Measurements from ENCODE around the gene LRRC25.
"Not testable (repeated sequence)": the region's sequence is repeated elsewhere in the genome, so short reads cannot be mapped to it uniquely, and the experiment has no call there.

The LRRC25 gene

DNA sequence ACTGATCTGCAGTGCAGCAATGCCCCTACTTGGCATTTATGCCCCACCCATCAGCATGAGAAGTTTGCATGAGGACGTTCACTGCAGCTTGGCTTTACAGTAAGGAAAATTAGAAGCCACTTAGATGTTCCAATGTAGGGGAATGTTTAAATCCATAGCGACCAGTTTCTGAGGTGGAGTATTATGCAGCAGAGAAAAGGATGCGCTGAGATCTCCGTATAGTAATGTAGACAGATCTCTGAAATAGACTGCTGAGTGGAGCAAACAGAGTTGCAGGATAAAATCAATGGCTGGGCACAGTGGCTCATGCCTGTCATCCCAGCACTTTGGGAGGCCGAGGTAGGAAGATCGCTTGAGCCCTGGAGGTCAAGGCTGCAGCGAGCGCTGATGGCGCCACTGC lies 46.9 kb downstream of the LRRC25 start:
- Histone ChIP-seq H3K4me3 (ENCODE audit: low read depth, low read length) (no peak overlapping the region), H3K4me1 (no peaks in the 10 kb centered on the region), H3K36me3 (ENCODE audit: control insufficient read depth, insufficient read depth, low read length) (no peaks in the 10 kb centered on the region), H3K79me2 (no peaks in the 10 kb centered on the region), H2AFZ (no peak overlapping the region), H3K4me2 (ENCODE audit: low read length) (no peak overlapping the region), H3K9me3 (ENCODE audit: control insufficient read depth, low read length) (no peaks in the 10 kb centered on the region), H3K27me3 (ENCODE audit: control insufficient read depth, insufficient read depth, low read length) (no peaks in the 10 kb centered on the region), H3K27ac (no peak overlapping the region), H3K9ac (no peak overlapping the region)
- TF ChIP-seq, protein P1, sequence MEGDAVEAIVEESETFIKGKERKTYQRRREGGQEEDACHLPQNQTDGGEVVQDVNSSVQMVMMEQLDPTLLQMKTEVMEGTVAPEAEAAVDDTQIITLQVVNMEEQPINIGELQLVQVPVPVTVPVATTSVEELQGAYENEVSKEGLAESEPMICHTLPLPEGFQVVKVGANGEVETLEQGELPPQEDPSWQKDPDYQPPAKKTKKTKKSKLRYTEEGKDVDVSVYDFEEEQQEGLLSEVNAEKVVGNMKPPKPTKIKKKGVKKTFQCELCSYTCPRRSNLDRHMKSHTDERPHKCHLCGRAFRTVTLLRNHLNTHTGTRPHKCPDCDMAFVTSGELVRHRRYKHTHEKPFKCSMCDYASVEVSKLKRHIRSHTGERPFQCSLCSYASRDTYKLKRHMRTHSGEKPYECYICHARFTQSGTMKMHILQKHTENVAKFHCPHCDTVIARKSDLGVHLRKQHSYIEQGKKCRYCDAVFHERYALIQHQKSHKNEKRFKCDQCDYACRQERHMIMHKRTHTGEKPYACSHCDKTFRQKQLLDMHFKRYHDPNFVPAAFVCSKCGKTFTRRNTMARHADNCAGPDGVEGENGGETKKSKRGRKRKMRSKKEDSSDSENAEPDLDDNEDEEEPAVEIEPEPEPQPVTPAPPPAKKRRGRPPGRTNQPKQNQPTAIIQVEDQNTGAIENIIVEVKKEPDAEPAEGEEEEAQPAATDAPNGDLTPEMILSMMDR (IDR thresholded peaks at IDR 0.05): no peak

DNA sequence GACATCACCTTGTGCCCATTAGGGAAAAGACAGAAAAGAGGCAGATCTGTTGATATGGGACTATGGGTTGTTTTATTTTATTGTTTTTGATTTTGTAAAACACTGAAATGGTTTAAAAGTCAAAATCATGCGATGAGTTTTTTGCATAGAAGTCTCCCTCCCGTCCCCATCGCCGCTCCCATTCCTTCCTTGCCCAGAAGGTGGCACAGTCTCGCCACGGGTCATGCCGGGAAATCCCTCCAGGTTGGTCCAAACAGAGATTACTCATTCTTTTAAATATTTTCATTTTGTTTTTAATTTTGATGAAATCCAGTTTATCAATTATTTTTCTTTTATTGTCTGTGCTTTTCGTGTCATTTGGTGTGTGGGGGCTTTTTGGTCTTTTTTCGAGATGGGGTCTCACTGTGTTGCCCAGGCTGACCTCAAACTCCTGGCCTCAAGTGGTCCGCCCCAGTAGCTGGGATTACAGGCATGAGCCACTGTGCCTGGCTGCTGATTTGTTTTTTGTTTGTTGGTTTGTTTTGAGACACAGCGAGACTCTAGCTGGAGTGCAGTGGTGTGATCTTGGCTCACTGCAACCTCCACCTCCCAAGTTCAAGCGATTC lies 47.8 kb downstream of the LRRC25 start:
- Histone ChIP-seq H2AFZ (no peak overlapping the region), H3K4me1 (no peaks in the 10 kb centered on the region), H3K27me3 (ENCODE audit: control insufficient read depth, insufficient read depth, low read length) (no peaks in the 10 kb centered on the region), H3K9ac (no peak overlapping the region), H3K4me3 (ENCODE audit: low read depth, low read length) (no peak overlapping the region), H3K27ac (no peak overlapping the region), H3K36me3 (ENCODE audit: control insufficient read depth, insufficient read depth, low read length) (no peaks in the 10 kb centered on the region), H3K4me2 (ENCODE audit: low read length) (no peak overlapping the region), H3K9me3 (ENCODE audit: control insufficient read depth, low read length) (no peaks in the 10 kb centered on the region), H3K79me2 (no peaks in the 10 kb centered on the region)
- TF ChIP-seq, protein P1 (IDR thresholded peaks at IDR 0.05): peak; percentile 90

DNA sequence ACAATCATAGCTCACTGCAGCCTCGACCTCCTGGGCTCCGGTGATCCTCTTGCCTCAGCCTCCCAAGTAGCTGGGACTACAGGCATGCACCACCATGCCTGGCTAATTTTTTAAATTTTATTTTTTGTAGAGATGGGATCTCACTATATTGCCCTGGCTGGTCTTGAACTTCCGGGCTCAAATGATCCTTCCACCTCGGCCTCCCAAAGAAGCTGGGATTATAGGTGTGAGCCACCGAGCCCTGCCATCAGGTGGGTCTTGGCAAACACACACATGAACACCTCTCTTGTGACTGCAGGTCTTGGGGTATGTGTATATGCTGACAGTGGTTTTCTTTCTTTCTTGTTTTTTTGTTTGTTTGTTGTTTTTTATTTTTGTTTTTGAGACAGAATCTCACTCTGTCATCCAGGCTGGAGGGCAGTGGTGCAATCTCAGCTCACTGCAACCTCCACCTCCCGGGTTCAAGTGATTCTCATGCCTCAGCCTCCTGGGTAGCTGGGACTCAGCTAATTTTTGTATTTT lies 48.5 kb downstream of the LRRC25 start:
- H3K79me2 ChIP-seq; H3K4me2 ChIP-seq (ENCODE audit: low read length); H3K27ac ChIP-seq; H2AFZ ChIP-seq; H3K4me1 ChIP-seq; H3K4me3 ChIP-seq (ENCODE audit: low read depth, low read length); H3K9me3 ChIP-seq (ENCODE audit: control insufficient read depth, low read length); H3K27me3 ChIP-seq (ENCODE audit: control insufficient read depth, insufficient read depth, low read length); H3K9ac ChIP-seq; H3K36me3 ChIP-seq (ENCODE audit: control insufficient read depth, insufficient read depth, low read length): not testable (repeated sequence)

DNA sequence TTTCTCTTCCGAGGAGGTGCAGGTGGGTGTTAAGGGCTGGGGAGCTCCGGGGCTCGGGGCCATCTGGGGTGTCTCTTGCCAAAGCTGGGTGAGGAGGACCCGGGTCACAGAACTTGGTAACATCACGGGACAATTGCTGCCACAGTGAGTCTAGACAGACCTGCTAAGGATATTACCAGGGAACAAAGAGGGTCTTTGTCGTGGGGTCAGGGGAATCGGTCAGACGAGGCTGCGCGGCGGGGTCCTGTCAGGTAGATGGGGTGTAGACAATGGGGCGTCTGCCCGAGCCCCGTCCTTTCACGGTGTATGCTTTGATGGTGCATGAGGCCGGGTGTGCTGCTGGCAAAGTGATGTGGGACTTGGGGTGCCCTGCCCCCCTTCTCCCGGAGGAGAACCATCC lies 49.3 kb downstream of the LRRC25 start:
- H3K4me1 ChIP-seq: no peaks in the 10 kb centered on the region
- TF ChIP-seq, protein P1 (IDR thresholded peaks at IDR 0.05): no peak
- H3K4me2 ChIP-seq (ENCODE audit: low read length): no peak overlapping the region
- H3K4me3 ChIP-seq (ENCODE audit: low read depth, low read length): no peak overlapping the region
- H2AFZ ChIP-seq: no peak overlapping the region
- H3K9me3 ChIP-seq (ENCODE audit: control insufficient read depth, low read length): no peaks in the 10 kb centered on the region
- H3K36me3 ChIP-seq (ENCODE audit: control insufficient read depth, insufficient read depth, low read length): no peaks in the 10 kb centered on the region
- no peaks in the 10 kb centered on the region for H3K27me3 ChIP-seq (ENCODE audit: control insufficient read depth, insufficient read depth, low read length)
- H3K79me2 ChIP-seq: no peaks in the 10 kb centered on the region
- H3K27ac ChIP-seq: no peak overlapping the region
- H3K9ac ChIP-seq: no peak overlapping the region

DNA sequence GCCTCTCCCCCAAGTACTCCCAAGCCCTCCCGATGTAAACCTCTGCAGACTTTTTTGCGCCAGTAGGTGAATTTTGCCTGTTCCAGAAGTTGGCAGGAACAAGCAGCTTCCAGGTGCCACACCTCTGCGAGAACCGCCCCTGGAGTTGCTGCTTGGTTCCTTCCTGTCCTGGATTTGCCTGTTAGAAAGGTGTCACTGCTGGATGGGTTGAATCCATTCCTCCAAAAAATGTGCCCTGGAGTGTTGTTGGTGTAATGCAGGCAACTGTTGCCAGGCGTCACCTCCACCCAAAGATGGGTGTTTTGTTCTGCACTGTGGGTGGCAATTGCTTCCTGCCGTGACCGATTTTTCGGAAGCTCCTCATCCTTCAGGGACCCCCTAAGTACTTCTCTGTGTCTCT lies 51.3 kb downstream of the LRRC25 start:
- Histone ChIP-seq H3K9ac (no peak overlapping the region), H3K4me1 (peaks cover 5% of the 10 kb centered on the region), H2AFZ (no peak overlapping the region), H3K4me2 (ENCODE audit: low read length) (no peak overlapping the region), H3K4me3 (ENCODE audit: low read depth, low read length) (no peak overlapping the region), H3K27me3 (ENCODE audit: control insufficient read depth, insufficient read depth, low read length) (no peaks in the 10 kb centered on the region), H3K36me3 (ENCODE audit: control insufficient read depth, insufficient read depth, low read length) (no peaks in the 10 kb centered on the region), H3K27ac (no peak overlapping the region), H3K79me2 (no peaks in the 10 kb centered on the region), H3K9me3 (ENCODE audit: control insufficient read depth, low read length) (no peaks in the 10 kb centered on the region)
- TF ChIP-seq, protein P1 (IDR thresholded peaks at IDR 0.05): no peak
